Cortex of kidney (tissue), 1 donor: ENCODE measurements around the gene MCF2.

Experiments used
- DNase-seq: peaks from one replicate; lab custom pipeline; 2025; lab: John Stamatoyannopoulos, UW

Gene MCF2

DNA sequence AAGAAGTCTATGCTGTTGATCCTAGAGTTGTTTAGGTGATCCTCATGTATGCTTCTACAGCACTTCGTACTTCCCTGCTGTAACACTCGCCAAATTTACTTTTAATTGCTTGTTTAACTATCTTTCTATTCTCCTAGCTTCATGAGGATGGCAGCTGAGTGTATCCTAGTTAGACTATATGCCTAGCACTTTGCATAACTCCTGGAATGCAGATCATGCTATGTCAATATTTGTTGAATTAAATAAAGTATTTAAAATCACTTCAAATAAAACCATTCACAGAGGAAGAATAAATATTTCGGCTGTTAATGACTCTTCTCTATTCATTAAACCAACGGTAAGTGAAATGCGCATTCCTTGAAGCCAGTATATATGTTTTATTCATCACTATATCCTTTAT, 122.4 kb downstream of the MCF2 start:
- no peak for DNase-seq

DNA sequence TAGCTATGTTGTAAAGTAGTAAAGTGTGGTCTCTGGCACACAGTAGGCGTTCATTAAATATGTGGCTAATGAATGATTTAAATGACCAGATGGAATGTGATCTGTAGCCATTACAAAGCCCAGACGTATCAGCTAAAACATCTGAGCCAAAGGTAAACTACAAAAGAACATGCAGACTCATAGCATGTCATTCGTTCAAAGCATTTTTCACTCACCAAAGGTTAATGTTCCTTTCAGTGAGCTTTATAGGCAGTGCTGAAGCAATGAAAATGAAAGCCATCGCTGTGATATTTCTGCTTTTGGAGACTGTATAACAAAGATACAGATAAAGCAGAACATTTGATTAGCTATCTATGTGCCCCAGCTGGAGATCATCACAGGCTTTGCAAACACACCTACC, 126.9 kb downstream of the MCF2 start:
- DNase-seq = no peak

DNA sequence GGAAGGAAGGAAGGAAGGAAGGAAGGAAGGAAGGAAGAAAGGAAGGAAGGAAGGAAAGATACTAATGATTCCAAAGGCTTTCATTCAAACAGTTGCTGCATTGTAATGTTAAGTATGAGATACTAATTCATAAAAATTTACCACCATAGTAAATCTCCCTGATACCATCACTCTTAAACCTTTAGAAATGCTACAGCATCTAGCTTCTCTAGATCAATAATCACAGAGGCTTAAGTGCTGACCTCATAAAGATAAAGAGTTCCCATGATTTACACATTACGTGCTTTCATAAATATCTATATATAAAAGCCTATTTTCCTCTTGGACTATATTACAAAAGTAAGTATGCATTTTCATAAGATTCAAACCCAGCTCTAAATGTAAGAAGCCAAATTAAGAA, 141.0 kb downstream of the MCF2 start:
- no peak for DNase-seq

DNA sequence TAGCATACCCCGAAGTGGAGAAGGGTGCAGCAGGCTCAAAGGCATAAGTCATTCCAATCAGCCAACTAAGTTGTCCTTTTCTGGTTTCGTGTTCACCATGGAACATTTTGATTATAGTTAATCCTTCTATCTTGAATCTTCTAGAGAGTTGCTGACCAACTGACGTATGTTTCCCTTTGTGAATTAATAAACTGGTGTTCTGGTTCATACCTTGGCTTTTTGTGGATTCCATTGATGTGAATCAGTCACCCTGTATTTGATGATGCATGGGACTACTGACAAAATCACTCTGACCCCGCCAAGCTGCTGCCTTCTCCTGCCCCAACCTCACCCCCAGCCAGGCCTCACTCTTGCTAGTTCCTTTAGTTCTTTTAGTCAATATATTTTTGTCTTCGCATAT, 144.7 kb downstream of the MCF2 start:
- no peak for DNase-seq

DNA sequence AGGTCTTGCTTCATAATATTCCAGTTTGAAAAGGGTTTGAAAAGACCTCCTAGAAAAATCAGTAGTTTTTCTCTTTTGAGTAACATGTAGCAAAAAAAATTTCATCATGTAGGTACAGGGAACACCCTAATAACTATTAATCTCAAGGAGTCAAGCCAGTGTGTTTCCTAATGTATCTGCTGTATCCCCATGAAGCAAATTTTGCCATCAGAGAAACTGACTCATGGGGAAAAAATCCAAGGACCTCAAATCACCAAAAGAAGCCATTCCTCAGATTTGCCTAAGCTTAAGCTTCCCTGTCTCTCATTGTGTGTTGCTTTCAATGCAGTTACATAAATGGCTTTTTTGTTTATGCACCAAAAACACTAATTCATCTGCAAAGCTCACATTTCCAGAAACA, 147.7 kb downstream of the MCF2 start:
- DNase-seq = no peak

DNA sequence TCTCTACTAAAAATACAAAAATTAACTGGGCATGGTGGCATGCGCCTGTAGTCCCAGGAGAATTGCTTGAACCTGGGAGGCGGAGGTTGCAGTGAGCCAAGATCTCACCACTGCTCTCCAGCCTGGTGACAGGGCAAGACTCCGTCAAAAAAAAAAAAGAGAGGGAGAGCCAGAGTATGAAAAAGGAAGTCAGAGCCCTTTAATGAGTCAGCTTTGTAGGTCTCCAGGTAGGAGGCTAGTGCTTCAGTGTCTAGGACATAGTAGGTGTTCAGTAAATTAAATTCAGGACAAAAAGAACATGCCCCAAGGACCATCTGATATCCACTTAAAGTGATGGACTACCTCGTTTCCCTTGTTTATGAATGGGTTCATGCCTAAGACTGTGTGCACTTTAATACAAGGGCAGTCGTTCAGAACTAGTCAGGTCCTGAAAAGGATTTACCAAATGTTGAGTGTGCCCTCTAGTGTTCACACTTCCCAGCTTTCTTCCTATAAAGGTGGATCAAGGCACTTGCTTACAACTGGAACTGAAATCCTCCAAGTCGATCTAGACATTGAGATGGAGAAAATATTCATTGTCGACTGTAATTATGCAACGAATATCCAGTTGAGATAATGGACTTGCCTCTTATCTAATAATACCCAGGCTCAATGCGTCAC, 148.5 kb downstream of the MCF2 start:
- DNase-seq = no peak

DNA sequence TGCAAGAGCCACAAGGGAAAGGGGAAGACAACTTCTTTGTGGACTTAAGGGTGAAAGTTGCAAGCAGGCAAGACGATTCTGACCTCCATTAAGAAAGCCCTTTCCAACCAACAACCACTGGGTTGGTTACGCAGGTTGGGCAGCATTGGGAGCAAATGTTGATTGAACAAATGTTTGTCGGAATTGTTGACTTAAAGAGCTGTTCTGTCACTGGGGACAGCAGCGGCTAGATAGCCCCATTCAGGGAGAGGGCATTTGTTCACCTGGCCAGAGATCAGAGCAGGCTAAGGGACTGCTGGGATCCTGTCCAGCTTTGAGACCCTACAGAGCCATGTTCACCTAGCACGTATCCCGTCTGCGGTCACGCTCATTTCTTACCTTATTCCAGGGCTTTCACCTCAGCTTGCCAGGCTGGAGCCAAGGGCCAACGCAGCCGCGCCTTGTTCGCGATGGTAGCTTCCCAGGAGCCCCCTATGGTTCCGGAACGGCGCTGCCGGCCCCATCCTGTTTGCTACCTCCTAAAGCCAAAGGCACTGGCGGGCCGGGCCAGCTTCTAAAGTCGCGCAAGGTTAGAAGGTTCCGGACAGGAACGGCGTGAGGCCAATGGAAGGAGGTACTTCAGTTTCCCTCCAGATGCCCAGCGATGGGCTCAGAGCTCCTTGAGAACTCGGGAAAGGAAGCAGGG, 152.8 kb downstream of the MCF2 start:
- no peak for DNase-seq

DNA sequence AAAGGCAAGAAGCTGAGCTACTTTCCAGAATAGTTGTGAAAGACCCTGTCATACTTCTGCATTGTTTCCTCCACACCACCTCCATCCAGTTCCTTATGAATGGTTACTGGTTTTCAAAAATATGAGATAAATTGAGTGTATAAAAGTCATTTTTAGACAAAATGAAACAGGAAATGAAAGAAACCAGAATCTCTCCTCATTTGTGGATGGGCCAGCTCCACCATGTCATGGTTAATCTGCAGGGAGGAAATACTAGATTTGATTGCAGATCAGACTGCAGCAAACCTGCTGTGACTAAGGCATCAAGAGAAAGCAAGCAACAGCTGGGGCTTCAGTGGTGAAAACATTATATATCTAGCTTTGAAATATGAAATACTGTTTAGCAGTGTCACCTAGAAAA, 153.6 kb downstream of the MCF2 start:
- no peak for DNase-seq

DNA sequence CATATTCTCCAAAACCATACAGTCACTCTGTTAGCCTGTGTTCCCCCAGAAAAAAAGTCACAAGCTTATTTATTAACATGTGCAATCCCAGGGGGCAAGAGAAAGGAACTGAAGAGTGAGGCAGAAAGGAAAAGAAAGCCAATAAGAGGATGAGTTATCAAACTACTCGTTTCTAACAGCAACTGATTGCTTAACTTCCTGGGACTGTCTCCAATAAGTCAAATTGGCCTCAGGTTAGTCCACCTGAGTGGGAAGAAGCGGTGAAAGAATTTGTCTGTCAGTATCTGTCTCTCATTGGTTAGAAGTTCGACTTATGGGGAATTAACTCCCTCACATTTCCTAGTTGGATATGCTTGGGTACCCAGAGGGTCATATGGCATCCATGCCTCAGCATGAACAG, 163.4 kb downstream of the MCF2 start:
- no peak for DNase-seq

DNA sequence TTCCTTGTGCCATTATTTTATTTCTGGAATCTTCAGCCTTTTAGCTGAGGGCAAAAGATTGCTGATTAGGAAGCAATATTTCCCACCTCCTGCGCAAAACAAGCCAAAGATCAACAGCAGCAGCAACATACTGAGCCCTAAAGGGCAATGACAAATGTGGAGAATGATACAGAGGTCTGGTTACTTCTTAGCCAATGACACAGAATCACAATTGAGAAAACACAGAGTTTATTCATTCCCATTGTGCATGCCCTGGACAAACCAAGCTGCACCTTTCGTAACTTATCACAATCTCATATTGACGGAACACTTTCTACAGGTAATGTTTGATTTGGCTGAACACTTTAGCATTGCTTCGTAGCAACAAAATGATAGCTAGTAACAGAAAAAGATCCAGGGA, 164.0 kb downstream of the MCF2 start:
- DNase-seq = no peak

DNA sequence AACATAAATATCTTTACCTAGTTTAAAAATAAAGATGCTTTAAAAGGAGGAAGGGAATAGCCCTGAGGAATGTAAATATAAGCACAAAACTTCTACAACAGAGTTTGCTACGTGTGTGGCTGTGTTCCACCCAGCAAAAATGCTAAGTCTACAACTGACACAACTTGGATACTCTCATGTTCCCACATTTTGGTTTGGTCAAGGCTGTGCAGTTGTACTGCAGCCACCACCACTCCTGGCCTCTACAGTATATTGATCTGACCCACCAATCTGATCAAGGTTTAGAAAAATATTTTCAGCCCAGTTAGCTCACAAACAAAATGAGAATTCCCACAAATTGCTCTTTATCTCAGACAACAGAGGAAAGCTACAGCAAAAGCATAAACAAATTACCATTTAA, 165.3 kb downstream of the MCF2 start:
- no peak for DNase-seq

DNA sequence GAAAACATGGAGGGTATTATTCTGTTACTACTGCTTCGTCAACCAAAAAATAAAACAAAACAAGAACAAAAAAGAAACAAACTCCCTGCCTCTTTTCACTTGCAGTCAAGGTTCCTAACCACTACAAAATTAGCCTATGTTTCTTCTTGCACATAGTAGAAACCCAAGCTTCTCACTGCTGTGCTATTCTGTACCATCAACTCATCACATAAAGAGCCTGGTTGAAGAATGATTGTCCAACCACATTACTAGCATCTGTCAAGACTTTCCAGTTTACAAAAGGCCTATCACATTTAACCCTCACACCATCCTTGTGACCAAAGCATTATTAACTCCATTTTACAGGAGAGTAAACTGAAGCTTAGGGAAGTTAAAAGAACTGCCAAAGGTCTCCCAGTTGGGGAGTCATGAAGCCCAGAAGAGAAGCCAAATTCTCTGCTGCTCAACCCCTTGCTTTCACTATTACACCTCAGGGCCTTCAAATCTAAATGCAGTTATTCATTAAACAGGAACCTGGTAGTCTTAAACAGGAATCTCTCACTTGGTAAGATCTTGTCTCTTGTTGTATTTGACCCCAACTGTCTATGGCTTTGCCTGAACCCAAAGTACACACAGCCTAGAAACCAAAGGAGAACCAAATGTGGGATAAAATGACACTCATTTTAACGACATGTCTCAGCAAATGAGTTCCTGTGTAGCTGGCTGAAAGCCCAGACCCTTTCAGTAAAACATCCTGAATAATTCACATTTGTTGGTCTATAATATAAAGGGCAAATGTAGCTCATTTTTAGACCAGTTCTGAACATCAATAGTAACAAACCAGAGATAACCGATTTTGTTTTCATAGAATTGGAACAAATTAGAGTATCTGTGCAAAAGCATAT, 168.8 kb downstream of the MCF2 start:
- DNase-seq = no peak

DNA sequence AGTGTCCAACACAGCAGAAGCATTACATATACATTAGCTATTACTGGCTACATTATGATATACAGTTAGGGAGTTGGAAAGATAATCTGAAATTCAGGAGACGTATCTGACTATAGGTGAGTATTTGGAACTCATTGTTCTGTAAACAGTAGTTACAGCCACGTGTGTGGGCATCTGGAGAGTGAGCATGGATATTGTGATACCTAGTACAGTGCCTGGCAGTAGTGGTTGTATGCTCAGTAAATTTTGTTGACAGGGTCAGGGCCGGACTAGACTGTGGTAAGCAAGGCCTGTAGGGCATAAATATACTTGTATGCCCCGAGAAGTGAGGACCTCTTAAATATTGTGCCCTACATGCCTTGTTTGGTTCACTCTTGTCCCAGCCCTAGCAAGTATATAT, 174.5 kb downstream of the MCF2 start:
- DNase-seq = no peak

DNA sequence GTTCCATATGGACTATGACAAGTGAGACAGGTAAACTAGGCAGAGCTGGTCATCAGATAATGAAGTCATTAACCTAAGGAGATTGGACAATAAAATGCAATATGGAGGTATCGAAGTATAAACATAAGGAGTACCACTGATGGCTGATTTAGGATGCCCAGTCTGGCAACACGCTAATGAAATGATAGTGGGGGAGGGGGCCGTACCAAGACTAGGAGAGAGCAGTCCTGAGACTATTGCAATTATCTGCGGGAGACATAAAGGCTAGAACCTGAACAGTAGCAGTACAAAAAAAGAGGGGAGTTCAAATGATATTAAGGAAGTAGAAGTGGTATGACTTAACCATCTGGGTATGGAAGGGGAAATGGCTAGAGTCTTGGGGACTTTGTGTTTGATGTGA, 175.1 kb downstream of the MCF2 start:
- DNase-seq = no peak
